Breast epithelium (tissue), 4 donors: ENCODE measurements around the gene IL20. TPM values are rescaled to one million over a fixed set of nuclear protein-coding genes. Genes with fewer than 3 reads are reported as not detected.

Source experiments
- DNase-seq, 2 donors: peaks; one replicate each; pipeline ENCODE4 v3.0.0-alpha.2; 2019; ENCODE audit warnings: low spot score in 2 of 2
- H3K27ac ChIP-seq, 2 donors: fragments of 200-600 bp; sonication (generic) in 1 of 2; one replicate each; pipeline ENCODE4 v1.5.1; 2016 to 2019; ENCODE audit warnings: mild to moderate bottlenecking in 1 of 2
- H3K27me3 ChIP-seq, 2 donors: fragments of 200-600 bp; sonication (generic) in 1 of 2; one replicate each; pipeline versions ENCODE4 v1.5.1 to v1.6.0; 2017 to 2019; ENCODE audit warnings: control low read depth in 1 of 2, mild to moderate bottlenecking in 1 of 2
- H3K36me3 ChIP-seq: fragments of 200-600 bp; one replicate; pipeline ENCODE4 v1.5.1; 2019
- H3K4me1 ChIP-seq, 2 donors: fragments of 200-600 bp; sonication (generic); one replicate each; pipeline ENCODE4 v1.5.1; 2016 to 2019; ENCODE audit warnings: control low read depth in 1 of 2
- H3K4me3 ChIP-seq, 3 donors: fragments of 200-600 bp; sonication (generic); 1 replicate in 2 of 3; 2 replicates in 1 of 3; pipeline ENCODE4 v1.5.1; 2016 to 2019; ENCODE audit warnings: mild to moderate bottlenecking in 3 of 3, moderate library complexity in 2 of 3
- H3K9me3 ChIP-seq, 2 donors: fragments of 200-600 bp; sonication (generic) in 1 of 2; one replicate each; pipeline ENCODE4 v1.5.1; 2016 to 2019; ENCODE audit warnings: control low read depth in 1 of 2
- CTCF ChIP-seq, 3 donors: fragments of 450-650 bp; IDR thresholded peaks; one replicate each; pipeline ENCODE4 v1.5.1; 2016 to 2017; ENCODE audit warnings: antibody characterized with exemption in 3 of 3, mild to moderate bottlenecking in 3 of 3, moderate library complexity in 3 of 3
- POLR2A ChIP-seq: fragments of 450-650 bp; IDR thresholded peaks from one replicate; pipeline ENCODE4 v1.6.1; 2016; ENCODE audit warnings: antibody characterized with exemption, mild to moderate bottlenecking, moderate library complexity
- POLR2AphosphoS5 ChIP-seq, 3 donors: sonication (generic); formaldehyde crosslinking; IDR thresholded peaks; one replicate each; pipeline ENCODE4 v1.6.1; 2017; ENCODE audit warnings: antibody characterized with exemption in 3 of 3
- intact Hi-C: fragments of 100-400 bp; cut with DNase I; formaldehyde crosslinking; loops from one replicate; pipeline ENCODE4 v1.15.1; 2023; ENCODE audit warnings: low total_unique reads
- total RNA-seq, 3 donors: library from RNA; depleted of rRNA; stranded (reverse); fragments of >200 nt; gene quantifications; one replicate each; pipeline ENCODE4 v1.1.0, GENCODE V29; 2016

Gene IL20
- total RNA-seq, 3 donors from 2014 or later, result 1.5 TPM; not detected in 2

GRCh38 chr1:206873603-206874188, 8.3 kb downstream of the IL20 start:
- no peaks in the 10 kb centered on the region for H3K27me3 ChIP-seq
- intact Hi-C loops, result no loop called here
- no peaks in the 10 kb centered on the region for H3K36me3 ChIP-seq
- no peak overlapping the region for H3K27ac ChIP-seq
- no peaks in the 10 kb centered on the region for H3K4me1 ChIP-seq
- TF ChIP-seq CTCF (IDR thresholded peaks at IDR 0.05) (no peak), POLR2AphosphoS5 (IDR thresholded peaks at IDR 0.05) (no peak), POLR2A (no peak)
- no peak for DNase-seq
- no peak overlapping the region for H3K4me3 ChIP-seq
- H3K9me3 ChIP-seq, result peaks cover 4 to 12% of the 10 kb centered on the region in 2 donors

GRCh38 chr1:206875752-206876377, 10.4 kb downstream of the IL20 start:
- intact Hi-C loops, result no loop called here

GRCh38 chr1:206878456-206878855, 13.0 kb downstream of the IL20 start:
- intact Hi-C loops, result no loop called here
- no peak for DNase-seq
- Histone ChIP-seq H3K4me1 (no peaks in the 10 kb centered on the region), H3K27ac (no peak overlapping the region), H3K9me3 (peaks cover 4 to 18% of the 10 kb centered on the region in 2 donors), H3K27me3 (no peaks in the 10 kb centered on the region), H3K36me3 (no peaks in the 10 kb centered on the region), H3K4me3 (no peak overlapping the region)
- TF ChIP-seq POLR2AphosphoS5 (IDR thresholded peaks at IDR 0.05) (no peak), POLR2A (no peak), CTCF (IDR thresholded peaks at IDR 0.05) (no peak)

More at GRCh38 chr1:206875752-206876377, 10.4 kb downstream of the IL20 start:
- Histone ChIP-seq H3K27me3 (no peaks in the 10 kb centered on the region), H3K36me3 (no peaks in the 10 kb centered on the region), H3K27ac (no peak overlapping the region), H3K9me3 (peaks cover 4 to 18% of the 10 kb centered on the region in 2 donors), H3K4me3 (no peak overlapping the region), H3K4me1 (no peaks in the 10 kb centered on the region)
- no peak for DNase-seq
- TF ChIP-seq POLR2A (no peak), CTCF (IDR thresholded peaks at IDR 0.05) (no peak), POLR2AphosphoS5 (IDR thresholded peaks at IDR 0.05) (no peak)

- no peaks in the 10 kb centered on the region for H3K36me3 ChIP-seq
- intact Hi-C loops, result no loop called here
- H3K27ac ChIP-seq, result no peak overlapping the region
- H3K9me3 ChIP-seq, result peaks cover 4 to 18% of the 10 kb centered on the region in 2 donors
- DNase-seq, result no peak
- TF ChIP-seq POLR2A (no peak), POLR2AphosphoS5 (IDR thresholded peaks at IDR 0.05) (no peak), CTCF (IDR thresholded peaks at IDR 0.05) (no peak)
- H3K27me3 ChIP-seq, result no peaks in the 10 kb centered on the region
- no peak overlapping the region for H3K4me3 ChIP-seq
- no peaks in the 10 kb centered on the region for H3K4me1 ChIP-seq
Observed at GRCh38 chr1:206880314-206880713, 14.9 kb downstream of the IL20 start.

- Histone ChIP-seq H3K27ac (no peak overlapping the region), H3K4me3 (no peak overlapping the region), H3K4me1 (no peaks in the 10 kb centered on the region), H3K27me3 (no peaks in the 10 kb centered on the region), H3K36me3 (no peaks in the 10 kb centered on the region), H3K9me3 (peaks cover 4 to 17% of the 10 kb centered on the region in 2 donors)
- intact Hi-C loops, result no loop called here
- no peak for TF ChIP-seq CTCF (IDR thresholded peaks at IDR 0.05)
- TF ChIP-seq POLR2A, result no peak
- TF ChIP-seq POLR2AphosphoS5 (IDR thresholded peaks at IDR 0.05), result no peak
- DNase-seq, result no peak
Observed at GRCh38 chr1:206882555-206882954, 17.1 kb downstream of the IL20 start.
